Superior temporal gyrus (tissue), 1 donor: ENCODE results near the gene STX16.

Experiments
- DNase-seq: peaks from one replicate; pipeline ENCODE4 v3.0.0-alpha.2; 2016; ENCODE audit errors: extremely low spot score

Gene STX16

DNA sequence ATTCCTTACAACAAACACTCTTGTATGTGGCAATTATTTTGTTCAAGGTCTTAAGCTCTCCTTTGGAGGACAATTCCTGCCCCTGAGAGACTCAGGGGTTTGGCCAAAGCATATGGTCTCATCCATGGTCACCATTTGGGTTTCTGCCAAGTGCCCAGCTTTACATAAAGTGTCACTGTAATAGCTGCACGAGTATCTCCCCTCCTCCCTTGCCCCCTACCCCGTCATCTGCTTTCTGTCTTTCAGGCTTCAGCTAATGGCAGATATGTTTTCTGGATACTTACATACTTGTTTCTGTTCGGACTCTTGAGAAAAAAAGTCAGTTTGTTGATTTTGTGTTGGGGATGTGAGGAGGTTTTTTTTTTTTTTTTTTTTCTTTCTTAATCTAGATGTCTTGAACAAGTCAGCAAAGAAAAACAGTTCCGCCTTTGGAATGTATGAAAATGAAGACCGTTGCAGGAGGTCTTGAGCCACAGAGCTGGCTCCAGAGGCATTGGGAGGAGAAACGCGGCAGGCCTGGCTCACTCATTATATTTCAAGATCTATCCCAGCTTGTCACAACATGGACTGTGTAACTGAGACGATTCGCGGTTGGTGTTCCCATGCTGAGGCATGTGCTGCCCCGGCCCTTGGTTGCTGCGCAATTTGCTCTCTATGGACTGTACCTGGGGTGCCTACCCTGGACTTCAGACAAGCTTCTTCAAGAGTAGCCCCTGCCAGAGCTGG lies 32.6 kb upstream of the STX16 start:
- DNase-seq, result no peak

DNA sequence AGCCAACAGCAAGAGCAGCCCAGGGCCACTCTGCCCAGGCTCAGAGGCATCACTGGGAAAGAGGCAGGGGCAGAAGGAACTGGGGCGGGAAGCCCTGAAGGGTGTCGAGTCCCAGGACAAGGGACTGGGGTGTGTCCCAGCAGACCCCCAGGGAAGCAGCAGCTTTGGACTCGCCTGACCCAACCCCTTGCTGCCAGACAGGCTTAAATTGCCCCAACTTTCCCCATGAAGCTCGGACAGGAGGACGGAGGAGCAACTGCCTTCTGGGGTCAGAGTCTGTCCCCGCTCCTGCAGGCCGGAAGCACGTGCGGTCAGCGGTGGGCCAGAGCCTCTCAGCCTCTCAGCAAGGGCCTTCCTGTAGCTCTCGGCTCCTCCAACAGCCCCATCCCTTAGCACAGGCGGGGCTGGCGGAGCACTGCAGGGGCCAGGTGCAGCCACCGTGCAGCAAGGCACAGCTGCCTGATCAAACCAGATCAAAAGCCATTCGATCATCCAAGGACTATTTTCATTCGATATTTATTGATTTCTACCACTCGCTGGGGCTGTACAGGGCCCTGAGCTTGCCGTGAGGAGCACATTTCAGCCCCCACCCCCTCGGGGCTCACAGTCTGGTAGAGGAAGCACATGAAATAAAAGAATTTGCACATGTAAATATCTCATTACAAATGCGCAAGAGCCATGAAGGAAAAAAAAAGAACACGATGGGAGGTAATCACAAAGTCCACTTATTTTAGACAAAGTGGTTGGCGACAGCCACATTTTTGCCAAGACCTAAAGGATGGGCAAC lies 31.8 kb upstream of the STX16 start:
- no peak for DNase-seq

DNA sequence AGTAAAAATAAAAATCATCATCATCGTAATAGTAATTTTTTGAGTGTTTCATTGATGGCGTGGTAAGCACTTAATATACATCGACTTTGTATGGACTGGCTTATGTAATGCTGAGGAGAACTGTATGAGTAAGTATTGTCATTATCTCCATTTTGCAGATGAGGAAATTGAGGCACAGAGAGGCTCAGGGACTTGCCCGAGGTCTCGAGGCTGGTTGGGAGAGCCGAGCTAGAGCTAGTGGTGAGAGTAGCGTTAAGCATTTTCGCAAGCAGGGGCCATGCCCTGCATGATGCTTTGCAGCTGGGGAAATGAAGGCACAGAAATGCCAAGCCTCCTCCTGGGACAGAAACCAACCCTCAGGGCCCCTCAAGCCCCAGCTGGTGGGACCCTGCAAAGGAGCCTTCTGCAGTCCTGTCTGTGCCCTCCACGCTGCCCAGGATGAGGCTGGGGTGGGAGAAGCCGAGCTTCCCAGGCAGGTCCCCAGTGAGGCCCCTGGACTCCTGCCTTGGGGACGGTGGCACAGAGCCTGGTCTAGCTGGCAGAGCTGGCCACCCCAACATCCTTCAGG lies 31.1 kb upstream of the STX16 start:
- no peak for DNase-seq

DNA sequence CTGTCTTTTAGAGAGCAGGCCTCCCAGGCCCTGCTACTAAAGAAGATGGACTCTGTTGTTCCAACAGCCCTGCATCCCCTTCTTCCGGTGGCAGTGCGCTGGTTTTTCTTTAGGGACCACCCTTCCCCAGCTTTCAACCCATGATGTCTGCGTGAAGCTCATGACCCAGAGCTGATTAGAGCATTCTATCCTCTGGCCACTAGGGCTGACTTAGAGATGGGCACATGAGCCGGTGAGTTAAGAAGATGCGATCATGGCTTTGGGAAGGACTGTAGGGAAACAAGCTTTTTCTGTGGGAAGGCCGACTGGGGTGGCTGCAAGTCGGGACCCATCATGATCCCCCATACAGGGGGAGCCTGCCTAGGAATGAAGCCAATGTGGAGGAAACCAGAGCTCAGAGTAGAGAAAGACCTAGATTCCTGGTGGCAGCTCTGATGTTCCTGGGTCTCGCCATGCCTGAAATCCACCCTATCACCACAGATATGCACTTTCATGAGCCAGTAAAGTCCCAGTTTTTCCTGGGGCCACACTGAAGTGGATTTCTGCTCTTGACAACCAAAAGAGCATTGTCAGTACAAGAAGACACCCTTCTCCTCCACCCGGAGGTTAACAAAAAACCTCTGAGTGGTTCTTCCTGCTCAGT lies 29.1 kb upstream of the STX16 start:
- no peak for DNase-seq

DNA sequence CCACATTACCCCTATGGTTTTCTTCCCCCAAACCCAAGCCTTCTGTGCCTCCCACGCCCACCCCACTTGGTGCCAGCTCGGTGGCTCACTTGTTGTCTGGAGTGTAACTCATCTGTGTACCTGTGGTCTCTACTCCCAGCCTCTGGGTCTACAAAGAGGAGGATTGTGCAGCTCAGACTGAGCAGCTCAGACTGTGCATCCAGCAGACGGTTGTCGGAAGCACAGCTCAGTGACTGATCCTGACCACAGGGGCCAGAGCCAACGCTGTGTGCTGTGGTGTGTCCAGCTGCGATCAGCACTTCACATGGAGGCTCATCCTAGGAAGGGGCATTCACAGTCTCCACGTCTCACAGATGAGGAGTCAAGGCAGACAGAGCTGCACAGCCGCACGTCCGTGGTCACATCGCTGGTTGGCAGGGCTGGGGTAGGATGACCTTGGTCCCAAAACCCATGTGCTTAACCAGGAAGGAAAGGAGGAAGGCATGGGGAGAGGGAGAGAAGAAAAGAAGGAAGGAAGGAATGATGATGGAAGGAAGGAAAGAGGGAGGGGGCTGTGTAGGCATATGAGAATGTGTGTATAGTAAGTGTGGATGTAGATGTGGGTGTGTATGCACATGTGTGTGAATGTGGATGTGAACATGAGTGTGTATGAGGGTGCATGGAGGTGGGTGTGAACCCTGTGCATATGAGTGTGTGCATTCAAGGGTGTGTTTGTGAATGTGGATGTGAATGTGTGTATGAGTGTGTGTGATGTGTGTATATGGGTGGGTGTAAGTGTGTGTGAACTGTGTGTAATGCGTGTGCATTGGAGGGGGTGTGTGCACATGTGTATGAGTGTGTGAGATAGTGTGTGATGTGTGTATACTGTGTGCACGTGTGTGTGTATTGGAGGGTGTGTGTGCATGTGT lies 28.2 kb upstream of the STX16 start:
- DNase-seq, result no peak

DNA sequence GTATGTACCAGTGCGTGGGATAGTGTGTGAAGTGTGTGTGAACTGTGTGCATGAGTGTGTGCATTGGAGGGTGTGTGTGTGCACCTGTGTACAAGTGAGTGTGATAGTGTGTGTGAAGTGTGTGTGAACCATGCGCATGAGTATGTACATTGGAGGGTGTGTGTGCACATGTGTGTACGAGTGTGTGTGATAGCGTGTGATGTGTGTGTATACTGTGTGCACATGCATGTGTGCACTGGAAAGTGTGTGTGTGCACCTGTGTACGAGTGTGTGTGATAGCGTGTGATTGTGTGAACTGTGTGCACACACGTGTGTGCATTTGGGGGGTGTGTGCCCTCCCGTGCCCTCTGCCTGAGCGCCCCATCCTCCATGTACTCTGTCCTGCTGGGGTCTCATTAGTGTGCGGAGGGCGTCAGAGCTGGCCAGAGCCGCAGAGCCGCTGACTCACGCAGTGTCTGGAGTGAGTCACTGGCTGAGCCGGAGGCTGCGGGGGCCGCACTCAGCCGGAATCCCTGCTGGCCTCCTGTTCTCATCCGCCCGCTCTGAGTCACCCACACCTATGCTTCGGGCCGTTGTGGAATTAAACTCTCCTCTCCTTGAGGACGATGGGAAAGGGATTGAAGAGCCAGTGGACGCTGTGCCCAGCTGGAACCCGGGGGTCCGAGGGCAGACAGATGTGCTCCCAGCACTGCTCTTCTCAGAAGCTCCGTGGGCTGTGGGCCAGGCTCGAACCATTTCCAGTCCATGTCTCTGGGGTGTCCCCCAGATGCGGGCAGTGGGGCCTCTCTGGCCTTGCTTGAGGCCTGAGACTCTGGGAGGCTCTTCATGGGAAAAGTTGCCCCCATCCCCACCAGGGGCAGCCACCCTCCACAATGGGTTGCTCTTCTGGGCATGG lies 27.3 kb upstream of the STX16 start:
- DNase-seq, result peak; percentile 34

DNA sequence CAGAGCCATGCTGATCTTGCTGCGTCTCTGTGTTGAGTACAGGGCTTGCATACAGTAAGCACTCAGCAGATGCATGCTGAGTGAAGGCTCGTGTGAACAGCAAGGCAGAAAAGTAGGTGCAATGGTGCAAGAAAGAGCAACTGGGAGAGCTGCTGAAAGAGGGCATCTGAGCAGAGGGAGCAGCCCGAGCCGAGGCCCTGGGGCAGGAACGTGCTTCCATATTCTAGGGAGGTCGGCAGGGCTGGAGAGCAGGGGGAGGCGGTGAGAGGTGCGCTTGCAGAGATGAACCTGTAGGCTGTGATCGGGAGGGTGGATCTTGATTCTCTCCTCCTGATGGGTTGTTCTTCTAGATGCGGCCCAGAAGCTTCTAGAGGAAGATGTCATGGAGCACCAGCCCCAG lies 26.4 kb upstream of the STX16 start:
- no peak for DNase-seq

DNA sequence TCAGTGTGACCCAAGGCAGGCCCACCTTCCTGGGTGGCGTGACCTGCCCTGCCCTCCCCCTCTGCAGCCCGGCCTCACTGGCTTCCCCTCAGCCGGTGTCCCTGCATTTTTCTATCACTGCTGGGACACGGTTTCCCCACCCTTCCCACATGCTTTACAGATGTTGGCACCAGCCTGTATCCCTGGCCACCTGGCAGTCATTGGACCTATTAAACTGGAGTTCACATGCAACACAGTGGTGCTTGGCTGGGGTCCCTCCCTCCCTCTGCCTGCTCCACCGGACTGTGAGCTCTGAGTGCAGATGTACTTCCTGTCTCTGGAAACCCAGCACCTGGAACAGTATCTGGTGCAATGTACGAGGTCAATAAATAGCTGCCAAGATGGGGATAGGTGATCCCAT lies 25.5 kb upstream of the STX16 start:
- DNase-seq, result no peak

DNA sequence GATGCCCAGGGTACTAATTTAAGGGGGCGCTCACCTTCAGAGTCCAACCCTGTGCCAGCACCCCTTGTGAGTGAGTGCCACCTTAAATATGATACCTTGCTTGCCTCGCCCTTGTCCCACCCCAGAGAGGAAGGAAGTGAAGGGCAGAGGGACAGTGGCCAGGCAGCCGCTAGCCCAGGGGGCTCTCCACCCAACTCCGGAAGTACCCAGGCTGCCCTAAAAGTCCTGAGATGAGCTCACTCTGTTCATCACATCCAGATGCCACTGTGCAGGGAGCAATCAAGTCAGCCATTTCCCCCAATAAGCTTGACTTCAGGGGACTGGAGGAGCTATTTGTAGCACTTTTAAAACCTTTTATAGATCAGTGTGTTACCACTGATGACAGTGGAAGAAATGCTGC lies 25.0 kb upstream of the STX16 start:
- no peak for DNase-seq

DNA sequence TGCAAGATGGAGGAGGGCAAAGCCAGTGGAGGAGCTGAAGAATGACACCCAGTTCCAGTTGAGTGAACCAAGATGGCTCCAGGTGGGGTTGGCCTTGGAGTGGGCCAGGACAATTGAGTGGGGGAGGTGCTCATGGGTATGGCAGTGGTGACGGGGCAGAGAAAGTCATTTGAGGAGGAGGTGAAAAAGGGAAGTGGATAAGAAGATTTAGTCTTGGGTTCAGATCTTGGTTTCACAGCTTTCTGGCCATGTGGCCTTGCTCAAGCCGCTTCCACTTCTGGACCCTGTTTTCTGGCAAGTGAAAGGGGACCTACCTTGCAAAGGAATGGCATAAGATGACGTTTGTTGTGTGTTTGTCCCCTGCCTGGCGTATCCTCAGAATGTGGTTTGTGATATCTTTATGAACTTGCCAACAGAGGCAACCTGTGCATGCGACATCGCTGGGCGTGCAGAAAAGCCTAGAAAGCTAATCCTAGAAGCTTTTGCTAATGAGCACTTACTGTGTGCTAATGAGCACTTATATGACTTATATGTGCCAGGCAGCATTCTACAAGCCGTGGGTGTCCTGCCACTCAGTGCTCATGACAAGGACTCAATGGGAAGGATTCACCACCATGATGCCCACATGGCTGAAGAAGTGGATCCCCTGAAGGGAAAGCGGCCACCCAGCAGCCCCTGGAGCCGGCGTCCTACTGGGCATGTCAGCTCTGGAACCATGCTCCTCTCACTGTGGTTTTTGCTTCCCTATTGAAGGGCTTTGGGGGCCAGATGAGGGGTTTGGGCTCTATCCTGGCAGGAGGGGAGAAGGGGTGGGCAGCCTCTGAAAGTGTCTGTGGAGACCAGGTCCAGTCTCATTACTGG lies 23.6 kb upstream of the STX16 start:
- no peak for DNase-seq

DNA sequence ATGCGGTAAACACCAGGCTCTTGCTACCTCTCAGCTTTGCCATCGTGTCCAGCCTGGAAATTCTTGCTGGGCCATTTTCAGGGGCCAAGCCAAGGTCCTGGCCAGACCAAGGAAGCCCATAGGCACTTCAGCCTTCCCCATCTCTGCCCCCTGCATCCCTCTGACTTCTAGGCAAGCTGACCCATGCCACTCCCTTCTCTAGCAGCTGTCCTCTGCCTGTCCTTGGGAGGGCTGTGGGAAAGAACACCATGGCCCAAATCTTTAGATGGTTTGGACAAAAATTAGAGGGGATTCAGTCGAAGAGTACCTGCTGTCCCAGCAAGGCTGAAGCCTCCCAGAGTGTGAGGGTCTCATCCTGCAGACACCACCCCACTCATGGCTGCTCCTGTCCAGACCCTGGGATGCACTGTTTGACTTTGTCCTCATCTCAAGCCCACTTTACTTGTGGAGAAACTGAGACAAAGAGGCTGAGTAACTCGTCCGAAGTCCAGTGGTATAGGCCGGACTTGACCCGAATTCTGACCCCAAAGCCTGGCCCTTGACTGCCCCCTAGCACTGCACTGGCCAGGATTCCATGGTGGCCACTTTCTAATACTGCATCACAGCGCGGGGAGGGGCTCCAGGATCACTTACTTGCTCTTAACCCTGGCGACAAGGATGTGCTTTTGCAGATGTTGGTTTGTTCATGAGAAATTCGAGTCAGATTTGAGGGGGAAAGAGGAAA lies 22.4 kb upstream of the STX16 start:
- no peak for DNase-seq

DNA sequence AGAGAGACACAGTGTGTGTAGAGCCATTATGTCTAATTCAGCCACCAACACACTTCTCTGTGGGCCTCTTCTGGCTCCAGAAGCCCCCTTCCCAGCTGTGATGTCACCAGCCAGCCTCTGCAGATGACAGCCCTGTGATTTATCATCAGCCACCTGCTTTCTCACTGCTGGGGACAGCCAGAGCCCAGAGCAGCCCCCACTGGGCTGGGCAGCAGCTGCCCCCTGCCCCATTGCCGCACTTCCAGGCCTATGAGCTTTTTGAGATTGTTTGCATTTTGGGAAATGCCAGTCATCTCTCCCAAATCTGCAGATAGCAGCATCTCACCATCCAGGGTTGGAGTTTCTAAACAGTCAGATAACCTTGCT lies 21.9 kb upstream of the STX16 start:
- DNase-seq, result no peak

DNA sequence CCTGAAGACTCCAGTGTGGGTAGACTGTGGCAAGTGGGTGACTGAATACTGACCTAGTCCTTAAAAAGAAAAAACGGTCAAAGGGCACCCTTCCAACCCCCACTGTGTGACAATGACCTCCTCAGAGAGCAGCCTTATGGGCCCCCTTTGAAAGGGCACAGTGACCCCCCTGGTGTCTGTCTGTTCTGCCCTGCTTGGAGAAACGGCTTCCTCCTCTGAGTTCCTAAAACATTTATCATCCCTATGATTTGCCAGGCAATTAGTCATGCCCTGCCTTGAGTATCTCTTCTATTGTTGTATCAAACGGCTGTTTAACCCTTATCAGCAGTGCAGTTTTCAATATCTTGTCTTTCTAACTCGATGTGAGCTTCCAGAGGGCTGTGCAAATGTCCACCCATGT lies 21.0 kb upstream of the STX16 start:
- no peak for DNase-seq

DNA sequence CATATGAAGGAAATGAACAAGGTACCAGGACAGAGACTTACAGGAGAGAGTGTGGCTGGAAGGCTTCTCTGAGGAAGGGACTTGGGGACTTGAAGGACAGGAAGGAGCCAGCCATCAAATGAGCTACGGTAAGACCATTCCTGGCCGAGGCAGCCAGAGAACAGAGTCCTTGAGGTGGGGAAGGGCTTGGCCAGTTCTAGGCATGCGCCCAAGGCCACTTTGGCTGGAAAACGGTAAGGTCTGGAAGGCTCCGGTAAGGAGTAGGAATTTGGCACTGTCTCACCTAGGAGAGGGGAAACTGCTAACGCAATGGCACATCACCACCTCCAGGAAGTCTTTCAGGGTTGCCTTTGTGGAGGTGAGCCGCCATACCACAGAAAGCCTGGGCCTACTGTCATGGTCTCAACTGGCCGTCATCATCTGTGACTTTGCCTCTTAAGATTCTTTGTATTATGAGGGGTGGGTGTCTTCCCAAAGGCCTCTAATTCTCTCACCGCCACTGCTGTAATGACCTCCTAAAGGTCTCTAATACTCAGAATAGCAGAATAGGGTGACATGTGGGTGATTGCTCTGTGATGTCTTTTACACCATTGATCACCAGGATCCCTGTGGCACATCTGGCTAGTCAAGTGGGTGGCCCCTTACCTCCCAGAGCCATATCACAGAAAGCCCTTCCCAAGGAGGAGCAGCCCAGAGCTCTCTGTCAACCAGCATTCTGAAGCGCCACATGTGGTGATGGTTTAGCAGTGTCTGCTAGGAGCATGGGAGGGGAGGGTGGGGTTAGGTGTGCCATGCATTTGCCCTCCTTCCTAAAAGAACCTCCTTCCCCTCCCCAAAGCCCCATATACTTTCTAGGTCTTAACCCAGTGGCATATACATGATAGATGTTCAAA lies 17.7 kb upstream of the STX16 start:
- DNase-seq, result no peak

DNA sequence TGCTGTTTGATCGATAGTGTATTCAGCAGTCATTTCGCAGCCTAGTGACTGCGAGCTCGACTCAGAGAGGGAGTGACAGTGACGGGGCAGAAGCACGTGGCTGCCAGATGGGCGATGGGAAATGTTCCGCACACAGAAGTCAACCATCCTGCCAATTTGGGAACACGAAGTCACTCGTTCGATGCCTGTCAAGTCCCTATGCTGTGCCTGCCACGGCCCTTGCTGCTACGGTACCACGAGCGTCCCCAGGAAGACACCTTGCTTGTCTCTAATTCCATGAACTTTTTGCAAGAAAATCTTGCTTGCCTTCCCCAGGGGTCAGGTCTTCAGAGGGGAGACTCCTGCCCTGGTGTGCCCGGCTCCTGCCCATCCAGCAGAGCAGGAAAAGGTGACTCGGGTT lies 17.0 kb upstream of the STX16 start:
- DNase-seq, result no peak

DNA sequence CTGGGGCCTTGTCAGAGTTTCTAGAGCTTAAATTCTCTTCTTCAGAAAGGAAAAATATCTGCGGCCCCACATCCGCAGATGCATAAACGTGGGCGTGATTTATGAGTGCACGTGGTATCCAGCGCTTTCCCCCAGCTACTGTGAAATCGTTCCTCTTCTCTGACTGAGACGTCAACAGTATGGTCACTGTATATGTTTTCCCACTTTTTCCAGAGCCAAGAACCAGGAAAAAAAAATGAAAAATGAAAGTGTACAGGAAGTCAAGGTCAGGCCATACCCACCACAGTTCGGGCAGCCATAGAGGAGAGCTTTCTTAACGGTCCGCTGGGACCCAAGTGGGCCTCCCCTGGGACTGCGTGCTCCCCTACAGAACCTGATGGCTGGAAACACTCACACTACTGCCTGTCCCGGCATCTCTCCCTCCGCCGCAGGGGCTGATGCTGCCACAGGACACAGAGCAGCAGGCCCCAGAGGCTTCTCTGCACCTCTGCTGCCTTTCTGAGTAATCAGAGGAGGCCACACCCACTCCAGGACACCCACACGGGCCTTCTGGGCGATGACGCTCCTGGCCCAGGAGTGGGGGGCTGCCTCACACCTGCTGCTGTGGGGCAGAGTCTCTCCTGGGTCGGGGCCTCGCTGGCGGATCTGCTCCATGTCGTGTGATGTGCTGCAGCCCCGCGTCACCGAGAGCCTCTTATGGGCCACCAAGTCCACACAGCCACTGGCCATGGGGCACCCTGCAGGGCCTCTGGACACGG lies 16.4 kb upstream of the STX16 start:
- no peak for DNase-seq

DNA sequence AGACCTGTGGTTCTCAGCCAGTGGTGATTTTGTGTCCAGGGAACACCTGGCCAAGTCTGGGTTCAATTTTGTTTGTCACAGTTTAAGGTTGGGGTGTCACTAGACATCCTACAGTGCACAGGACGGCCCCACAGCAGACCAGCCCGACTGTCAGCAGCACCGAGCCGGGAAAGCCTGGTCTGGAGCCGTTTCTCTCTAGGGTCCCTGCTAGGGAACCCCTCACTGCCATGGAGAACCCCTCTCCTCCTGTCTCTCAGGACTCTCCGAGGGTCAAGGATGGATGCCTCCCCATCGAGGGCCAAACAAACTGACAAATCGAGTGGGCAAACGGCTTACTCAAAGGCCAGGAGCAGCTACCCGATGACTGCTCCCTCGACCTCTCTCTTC lies 15.8 kb upstream of the STX16 start:
- DNase-seq, result no peak
